Embryonic facial prominence (tissue), 1 donor: Measurements from ENCODE around the gene EPB41L4A.

Source experiments
- DNase-seq: peaks from one replicate; pipeline ENCODE4 v3.0.0-alpha.2; 2016; ENCODE audit errors: extremely low spot score

The EPB41L4A gene

DNA sequence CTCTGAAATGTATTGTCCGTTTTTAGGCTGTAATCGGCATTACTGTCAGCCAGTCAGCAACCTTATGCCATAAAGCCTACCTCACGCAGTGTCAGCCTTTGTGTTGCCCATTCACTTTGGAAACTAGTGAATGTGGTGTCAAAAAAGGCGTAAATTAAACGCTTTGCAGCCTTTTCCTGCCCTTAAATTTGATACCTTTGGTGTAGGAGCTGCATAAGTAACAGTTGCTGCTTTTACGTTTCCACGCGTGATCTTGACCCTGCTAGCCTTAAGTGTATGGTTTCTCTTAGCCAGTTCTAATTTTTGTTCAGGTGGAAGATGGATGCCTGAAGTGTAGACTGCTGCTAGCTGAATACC, 257.7 kb downstream of the EPB41L4A start:
- no peak for DNase-seq

DNA sequence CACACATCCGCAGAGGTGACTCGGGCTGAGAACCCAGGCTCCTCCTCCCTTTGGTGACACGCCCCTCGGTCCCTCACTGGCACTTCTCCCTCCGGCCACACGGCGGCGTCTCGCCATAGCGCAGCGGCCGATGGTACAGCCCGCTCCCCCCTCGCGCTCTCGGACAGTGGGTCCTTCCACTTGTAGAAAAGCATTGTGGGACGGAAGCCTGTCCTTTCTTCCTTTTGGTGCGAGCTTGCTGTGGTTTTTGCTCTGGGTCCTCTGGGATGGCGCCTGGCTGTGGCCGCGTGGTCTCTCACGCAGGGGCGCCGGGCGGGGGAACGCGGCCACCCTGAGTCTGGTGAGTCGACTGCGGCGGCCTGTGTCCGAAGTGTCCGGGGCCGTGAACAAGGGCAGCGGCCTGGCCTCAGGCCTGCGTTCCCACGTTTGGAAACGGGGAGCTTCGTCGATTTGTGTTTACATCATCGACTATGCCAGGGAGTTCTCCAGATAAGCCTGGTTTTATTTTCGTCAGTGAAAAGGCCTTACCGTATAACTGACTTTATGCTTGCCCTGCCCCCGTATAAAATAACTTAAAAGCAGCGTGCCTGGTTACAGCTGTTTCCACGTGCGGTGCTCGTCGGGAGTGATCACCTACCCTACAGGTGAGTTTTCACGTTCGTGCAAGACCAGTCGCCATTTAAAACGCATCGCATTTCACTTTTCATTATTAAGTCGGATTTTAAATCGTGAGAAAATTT, 258.3 kb downstream of the EPB41L4A start:
- peak; percentile 84 for DNase-seq

DNA sequence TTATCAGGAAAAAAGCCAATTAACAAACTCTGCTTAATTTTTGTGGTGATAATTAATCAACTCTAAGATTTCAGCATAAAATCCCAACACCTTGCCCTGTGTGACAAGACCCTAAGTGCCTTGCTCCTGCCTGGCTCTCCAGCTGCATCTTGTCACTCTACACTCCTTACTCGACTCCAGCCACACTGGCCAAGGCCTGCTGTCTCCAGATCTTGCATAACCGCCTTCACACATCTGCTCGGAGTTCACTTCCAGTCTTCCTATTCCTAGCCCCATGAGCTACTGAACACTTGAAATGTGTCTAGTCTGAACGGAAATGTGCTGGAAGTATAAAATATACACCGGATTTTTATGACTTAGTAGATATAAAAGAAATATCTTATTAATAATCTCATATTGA, 259.6 kb downstream of the EPB41L4A start:
- no peak for DNase-seq

DNA sequence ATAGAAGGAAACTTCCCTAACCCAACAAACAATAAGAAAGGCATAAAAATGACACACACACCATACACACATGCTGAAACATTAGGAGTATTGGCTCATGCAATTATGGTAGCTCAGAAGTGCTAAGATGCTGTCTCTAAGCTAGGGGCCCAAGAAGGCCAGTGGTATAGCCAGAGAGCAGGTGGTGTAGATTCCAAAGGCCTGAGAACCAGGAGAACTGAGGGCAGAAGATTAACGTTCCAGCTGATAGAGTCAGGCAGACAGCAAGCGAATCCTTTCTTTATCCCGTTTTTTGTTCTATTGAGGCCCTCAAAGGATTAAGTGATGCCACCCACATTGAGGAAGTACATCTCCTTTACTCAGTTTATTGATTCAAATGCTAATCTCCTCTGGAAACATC, 262.9 kb downstream of the EPB41L4A start:
- no peak for DNase-seq

DNA sequence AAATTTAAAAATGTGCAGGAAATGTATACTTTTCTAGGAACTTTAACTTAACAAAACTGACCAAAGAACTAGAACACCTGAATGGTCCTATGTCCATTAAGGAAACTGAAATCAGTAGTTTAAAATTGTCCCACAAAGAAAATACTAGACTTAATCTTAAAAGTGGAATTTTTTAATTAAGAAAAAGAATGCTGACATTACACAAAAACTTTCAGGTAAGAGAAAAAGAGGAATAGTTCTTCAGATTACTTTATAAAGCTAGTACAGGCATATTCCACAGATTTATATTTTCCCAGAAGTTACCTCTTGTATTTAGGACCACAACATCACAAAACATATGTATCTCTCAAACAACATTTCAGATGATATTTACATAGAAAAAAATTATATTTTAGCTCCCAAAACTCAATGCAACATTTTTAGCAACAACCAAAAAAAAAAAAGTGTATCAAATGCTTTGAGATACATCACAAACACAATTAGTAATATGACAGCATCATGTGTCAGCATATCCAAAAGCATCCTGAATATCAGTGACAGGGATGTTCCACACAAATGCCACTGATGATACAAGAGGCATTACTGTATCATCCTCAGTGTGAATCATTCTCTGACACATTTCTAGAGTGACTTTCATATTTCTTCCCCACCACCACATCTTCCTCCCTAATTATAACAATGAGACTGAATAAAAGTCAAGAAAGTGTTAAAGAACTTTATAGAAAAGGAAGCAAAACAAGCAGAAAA, 264.0 kb downstream of the EPB41L4A start:
- no peak for DNase-seq

DNA sequence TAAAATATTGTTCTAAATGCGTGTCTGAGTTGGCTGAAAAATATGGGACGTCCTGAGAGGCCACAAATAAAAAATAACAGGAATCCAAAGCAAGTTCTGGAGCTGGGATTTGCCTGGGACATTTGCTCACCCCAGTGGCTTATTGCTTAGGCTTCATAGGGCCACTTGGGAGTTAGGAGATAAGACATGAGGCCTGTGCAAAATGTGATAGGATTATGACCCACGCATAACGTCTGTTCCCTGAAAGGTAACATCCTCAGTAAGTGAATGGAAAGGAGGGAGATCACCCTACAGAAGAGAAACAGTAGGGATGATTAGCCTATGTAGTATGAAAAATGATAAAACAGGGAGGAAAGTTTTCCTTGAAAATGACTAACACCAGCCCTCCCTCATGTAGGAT, 269.4 kb downstream of the EPB41L4A start:
- DNase-seq: no peak

DNA sequence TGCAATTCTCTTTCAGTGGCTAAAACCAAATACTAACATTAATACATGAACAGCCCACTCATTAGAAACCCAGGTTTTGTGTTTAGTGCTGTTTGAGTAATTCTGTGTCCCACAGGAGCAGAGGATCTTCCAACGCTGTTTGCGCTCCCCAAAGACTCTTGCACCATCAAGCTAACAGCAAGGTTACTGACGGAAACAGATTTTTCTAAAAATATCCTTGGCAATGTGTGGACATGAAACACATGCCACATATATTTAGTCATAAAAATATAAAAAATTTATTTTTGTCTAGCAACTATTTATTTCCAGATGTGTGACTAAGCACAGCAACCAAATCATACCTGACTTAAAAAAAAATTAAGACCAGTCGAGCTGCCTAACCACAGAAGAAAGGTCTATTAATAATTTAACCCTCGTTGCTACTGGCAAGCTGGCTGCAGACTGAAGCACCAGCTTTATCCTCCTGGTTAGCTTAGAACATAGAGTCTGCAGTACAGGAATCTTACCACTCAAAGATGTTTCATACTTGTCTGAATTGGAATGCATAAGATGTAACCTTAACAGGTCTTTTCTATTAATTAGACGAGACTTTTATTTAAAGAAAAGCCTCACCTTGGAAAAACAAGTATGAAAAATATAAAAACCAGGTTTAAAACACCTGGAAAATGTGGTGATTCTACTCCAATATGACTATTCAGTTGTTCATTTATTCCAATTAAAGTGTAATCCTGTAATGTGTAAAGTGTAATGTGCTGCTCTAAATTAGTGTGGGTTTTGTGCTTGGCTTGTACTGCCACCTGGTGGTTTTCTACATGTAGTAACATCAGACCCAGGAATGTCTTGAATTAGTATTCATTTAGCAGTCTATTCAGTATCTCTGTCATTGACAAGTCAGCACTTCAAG, 272.5 kb downstream of the EPB41L4A start:
- peak; percentile 60 for DNase-seq

DNA sequence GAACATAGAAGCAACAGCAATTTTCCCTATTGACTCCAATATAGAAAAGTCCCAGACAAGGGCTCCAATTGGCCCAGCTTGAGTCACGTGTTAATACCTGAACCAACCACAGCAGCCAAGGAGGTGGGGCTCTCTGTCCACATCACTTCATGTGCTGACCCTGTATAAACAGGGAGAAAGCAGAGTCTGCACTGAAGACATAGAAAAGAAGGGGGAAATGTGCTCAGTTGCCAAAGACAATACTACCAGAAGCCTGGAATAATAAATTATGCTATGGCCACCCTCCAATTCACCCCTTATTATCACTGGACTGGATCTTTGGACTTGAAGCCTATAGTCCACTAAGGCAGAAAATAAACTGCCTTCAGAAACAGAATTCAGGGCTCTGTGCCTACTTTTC, 275.4 kb downstream of the EPB41L4A start:
- no peak for DNase-seq

DNA sequence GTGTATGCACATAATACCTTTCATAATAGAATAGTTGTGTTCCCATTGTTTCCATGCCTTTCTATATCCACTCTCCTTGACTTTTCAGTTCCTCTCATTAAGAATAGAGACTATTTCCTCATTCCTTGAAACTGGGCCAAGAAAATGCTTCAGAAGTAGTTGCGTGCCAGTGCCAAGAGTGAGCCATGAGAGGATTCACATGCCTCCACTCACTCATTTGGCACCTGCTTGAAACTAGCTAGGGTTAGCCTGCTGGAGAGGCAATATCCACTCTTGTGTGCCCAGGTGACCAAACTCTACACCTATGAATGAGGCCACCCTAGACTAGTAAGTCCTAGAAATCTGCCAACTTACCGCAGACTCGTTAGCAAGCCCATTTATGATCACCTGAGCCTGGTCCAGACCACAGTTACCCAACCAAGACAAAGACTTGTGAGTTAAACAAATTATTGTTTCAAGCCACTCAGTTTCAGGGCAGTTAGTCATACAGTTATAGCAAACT, 276.3 kb downstream of the EPB41L4A start:
- no peak for DNase-seq

DNA sequence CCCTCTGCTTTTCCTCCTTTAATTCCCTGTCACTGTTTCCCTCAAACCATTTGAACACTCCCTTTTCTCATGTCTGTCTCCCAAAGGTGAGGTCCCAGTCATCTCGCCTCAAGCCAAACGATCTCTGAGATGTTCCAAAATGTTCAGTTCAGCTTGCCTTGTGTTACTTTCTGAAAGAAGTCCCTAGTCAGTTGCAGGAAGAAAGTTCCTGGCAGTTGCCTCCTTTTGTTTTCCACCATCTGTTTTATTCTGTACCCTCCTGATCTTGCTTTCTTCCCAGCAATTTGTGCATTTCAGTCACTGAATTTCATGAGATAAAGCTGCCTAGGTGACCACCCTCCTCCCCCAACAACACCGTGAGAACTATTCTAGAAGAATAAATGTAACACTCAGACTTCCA, 277.5 kb downstream of the EPB41L4A start:
- DNase-seq: no peak

DNA sequence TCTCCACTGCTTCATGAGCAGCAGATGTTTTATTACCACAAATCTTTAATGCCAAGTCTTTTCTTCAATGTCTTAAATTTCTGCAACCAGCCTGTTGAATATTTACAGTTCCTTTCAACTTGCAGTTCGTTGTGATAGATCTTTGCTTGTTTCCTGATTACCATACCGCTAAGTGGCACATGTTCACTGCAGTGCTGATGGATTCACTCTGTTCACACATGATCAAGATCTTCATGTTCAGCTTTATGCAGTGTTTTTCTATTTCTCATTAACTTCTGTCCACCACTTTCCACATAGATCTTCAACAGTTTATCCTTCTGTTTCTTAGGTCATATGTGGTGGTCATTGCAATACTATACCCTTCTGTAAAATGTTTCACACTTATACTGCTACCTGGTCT, 280.6 kb downstream of the EPB41L4A start:
- no peak for DNase-seq

DNA sequence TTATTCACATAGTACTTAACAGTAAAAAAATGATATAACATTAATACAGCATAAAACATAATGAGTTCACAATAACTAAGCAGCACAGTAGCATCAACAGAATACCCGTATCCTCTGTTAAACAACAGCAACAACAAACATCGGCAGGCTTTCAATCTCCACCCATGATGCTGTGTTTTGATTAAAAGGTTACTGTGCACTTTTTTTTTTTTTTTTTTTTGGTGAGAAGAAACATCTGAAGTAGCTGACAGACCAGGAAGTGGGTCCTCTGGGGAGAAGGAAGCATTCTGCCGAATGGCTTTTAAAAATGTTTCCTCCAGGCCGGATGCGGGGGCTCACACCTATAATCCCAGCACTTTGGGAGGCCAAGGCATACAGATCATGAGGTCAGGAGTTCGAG, 282.3 kb downstream of the EPB41L4A start:
- DNase-seq: no peak

DNA sequence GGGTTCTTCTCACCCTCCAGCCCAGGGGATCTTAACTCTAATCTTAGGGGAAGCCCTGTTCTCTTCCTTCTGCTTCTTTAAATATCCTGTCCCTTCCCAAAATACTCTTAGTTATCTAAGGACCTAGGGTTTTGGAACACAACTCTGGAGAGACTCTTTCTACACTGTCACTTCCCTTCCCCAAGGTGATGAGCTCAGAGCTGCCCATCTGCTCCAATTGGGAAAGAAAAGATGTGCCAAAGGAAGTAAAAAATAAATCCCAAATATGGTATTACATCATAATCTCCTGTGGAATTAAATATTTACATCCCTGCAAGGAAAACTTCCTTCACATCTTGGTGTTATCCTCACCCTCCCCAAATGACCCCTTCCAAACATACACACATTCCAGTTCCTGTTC, 291.2 kb downstream of the EPB41L4A start:
- no peak for DNase-seq

DNA sequence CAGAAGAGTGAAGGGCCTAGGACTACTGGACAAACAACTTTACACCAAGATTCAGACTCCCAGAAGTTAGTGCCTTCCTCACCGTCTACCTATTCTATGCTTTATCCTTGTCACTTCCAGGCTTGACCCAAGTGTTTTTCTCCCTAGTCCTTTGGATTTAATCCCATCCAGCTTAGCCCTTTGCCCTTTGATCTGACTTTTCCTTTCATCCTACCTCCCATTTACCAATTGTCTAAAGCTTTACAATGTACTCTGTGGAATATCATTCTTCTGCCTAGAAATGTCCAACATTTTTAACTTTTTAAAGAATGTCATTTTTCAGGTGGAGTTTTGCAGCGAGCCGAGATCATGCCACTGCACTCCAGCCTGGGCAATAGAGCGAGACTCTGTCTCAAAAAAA, 292.1 kb downstream of the EPB41L4A start:
- DNase-seq: no peak

DNA sequence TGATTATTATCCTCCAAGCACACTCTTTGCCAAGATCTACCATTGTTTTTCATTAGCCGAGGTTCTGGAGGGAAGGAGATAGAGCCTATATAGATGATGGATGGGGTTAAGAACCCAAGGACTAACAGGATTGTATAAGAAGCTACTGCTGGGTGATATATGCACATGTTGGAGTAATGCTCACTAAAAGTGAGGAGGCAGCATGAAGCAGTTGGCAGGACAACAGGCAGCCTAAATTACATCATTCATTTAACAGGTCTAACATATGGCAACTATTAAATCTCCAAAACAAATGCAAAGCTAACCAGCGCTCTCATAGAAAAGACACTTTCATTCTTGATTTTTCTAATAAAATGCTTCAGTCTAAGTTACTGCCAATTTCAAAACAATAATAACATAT, 293.2 kb downstream of the EPB41L4A start:
- DNase-seq: no peak

DNA sequence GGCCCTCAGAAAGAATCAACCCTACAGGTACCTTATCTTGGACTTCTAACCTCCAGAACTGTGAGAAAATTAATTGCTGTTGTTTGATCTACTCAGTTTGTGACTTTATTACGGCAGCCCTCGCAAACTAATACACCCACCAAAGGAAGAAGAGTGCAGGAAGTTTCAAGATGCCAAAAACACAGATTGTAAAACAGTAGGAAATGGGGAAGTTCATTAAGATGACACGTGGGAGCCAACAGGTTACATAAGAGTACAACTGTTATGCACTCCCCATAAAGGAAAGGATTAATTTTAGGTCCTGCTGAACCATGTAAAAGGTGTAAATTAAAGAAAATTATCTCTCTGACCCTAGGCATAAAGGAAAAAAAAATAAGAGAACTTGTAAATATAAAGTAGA, 294.3 kb downstream of the EPB41L4A start:
- no peak for DNase-seq

DNA sequence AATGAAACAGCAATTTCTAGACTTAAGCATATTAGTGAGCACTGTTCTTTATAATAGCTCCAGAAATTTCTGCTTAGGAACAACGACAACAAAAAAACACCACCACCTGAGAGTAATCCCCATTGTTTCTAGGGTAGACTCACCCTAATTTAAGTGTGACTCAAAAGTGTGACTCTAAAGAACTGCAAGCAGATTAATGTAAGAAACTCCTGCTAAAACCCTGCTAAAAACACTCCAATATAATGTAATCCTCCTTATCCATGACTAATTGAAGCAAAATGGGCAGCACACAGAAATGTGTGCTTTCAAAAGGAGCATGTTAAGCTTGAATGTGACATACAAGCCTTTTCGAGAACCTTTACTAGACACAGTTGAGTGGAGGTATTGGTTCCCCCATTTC, 296.0 kb downstream of the EPB41L4A start:
- DNase-seq: no peak

DNA sequence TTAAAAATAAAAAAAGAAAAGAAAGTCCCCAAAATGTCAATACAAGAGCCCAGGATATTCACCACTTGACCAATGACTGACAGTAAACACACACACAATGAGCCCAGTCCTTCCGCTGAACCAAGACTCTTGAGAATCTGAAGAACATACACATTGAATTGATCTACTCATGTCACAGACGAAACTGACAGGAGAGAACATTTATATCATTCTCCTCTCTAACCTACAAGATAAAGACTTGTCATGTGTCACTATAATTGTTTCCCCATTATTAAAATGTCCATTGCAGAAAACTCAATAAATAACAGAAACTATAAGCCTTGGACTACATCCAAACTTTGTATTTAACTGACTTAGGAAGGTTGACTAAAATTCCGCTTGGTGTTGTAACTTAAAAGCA, 296.7 kb downstream of the EPB41L4A start:
- DNase-seq: no peak

DNA sequence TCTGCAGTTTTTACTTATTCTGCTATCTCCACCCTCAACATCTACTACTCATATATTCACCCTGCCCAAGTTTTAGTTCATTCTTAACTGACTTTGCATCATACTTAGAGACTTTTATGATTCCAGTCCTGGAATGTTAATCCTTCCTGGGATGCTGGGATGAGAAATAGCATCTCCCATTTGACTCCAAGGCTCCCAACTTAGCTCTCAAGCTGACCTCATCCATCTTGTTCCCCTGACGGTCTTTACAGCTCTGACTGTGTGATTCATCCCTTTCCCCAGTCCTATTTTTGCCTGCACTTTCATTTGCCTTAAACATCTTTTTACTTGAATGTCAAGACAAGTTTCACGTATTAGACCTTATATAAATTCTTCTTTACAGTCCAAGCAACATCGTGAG, 297.8 kb downstream of the EPB41L4A start:
- no peak for DNase-seq

DNA sequence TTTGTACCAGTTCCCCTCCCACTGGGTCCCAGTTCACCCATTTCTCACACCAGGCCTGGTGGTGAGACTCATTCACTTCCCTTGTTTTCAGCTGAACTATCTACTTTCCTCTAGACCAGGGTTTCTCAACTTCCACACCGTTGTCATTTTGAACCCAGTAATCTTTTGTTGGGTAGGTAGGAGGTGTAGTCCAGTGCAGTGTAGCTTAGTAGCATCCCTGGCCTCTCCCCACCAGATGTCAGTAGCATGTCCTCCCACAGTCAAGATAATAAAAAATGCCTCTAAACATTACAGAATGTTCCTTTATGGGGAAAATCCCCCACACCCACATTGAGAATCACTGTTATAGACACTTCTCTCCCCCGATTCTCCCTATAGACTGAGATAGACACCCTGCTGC, 299.1 kb downstream of the EPB41L4A start:
- DNase-seq: no peak

DNA sequence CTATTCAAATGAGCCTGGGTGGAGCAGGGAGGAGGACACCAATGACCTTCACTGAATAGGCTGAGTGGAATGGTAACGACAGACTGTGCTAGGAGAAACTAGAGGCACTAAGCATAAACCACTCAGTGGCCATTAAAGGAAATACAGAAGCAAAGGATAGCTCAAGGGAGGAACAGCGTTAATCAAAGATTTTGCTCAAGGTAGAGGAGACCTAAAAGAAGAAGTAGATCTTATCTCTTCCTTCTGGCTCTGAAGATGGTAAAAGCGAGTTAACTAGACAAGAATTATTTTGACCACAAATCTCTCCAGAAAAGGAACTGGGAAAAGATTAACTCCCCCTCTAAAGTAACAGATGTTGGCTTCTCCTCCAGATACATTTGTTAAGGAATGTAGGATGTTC, 299.6 kb downstream of the EPB41L4A start:
- DNase-seq: no peak

DNA sequence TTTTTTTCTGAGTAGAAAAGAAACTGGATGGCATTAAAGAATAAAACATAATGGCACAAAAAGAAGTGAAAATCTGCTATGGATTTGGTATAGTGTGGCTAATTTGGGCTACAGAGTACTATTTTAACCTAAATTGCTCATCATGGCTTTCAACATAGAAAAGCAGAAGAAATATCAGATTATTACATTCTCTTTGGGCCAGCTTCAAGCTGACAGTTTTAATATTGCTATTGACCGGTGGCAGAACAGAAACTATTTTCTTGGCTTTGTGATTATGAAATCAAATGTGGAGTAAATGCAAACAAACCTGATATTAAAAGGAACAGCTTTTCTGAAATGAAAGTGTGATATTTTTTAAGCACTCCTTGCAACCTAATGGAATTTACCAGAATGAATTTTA, 301.5 kb downstream of the EPB41L4A start:
- no peak for DNase-seq
